Measurements from ENCODE around the gene FAM168B.
A peak's percentile ranks its signal among the peaks of the same experiment; 100 is the strongest.

Gene FAM168B

GRCh38 chr2:131056204-131056931 is 36.9 kb downstream of the FAM168B start:
- in situ Hi-C loops (cut with HindIII; ENCODE audit: low sequenced_read_pairs), result no loop called here

GRCh38 chr2:131055169-131056065 is 37.8 kb downstream of the FAM168B start:
- DNase-seq (ENCODE audit: low read depth, low spot score), result peak; percentile 26
- no peak overlapping the region for H3K4me3 ChIP-seq (ENCODE audit: low read depth, low read length)
- TF ChIP-seq CTCF (IDR thresholded peaks at IDR 0.05; ENCODE audit: low read depth, low read length), result no peak
- in situ Hi-C loops (cut with HindIII; ENCODE audit: low sequenced_read_pairs), result no loop called here

More at GRCh38 chr2:131056204-131056931, 36.9 kb downstream of the FAM168B start:
- no peak for DNase-seq (ENCODE audit: low read depth, low spot score)
- TF ChIP-seq CTCF (IDR thresholded peaks at IDR 0.05; ENCODE audit: low read depth, low read length), result no peak
- no peak overlapping the region for H3K4me3 ChIP-seq (ENCODE audit: low read depth, low read length)

- in situ Hi-C loops (cut with HindIII; ENCODE audit: low sequenced_read_pairs), result no loop called here
- no peak for DNase-seq (ENCODE audit: low read depth, low spot score)
- no peak overlapping the region for H3K4me3 ChIP-seq (ENCODE audit: low read depth, low read length)
- TF ChIP-seq CTCF (IDR thresholded peaks at IDR 0.05; ENCODE audit: low read depth, low read length), result no peak
Measured at GRCh38 chr2:131054488-131054887, 38.8 kb downstream of the FAM168B start.

GRCh38 chr2:131052741-131053263 is 40.5 kb downstream of the FAM168B start:
- in situ Hi-C loops (cut with HindIII; ENCODE audit: low sequenced_read_pairs), result no loop called here
- DNase-seq (ENCODE audit: low read depth, low spot score), result no peak
- no peak for TF ChIP-seq CTCF (IDR thresholded peaks at IDR 0.05; ENCODE audit: low read depth, low read length)
- no peak overlapping the region for H3K4me3 ChIP-seq (ENCODE audit: low read depth, low read length)

- no peak overlapping the region for H3K4me3 ChIP-seq (ENCODE audit: low read depth, low read length)
- no peak for DNase-seq (ENCODE audit: low read depth, low spot score)
- TF ChIP-seq CTCF (IDR thresholded peaks at IDR 0.05; ENCODE audit: low read depth, low read length), result no peak
Measured at GRCh38 chr2:131050896-131051295, 42.4 kb downstream of the FAM168B start.

GRCh38 chr2:131049150-131049718 is 44.0 kb downstream of the FAM168B start:
- DNase-seq (ENCODE audit: low read depth, low spot score), result no peak
- H3K4me3 ChIP-seq (ENCODE audit: low read depth, low read length), result no peak overlapping the region
- in situ Hi-C loops (cut with HindIII; ENCODE audit: low sequenced_read_pairs), result no loop called here
- TF ChIP-seq CTCF (IDR thresholded peaks at IDR 0.05; ENCODE audit: low read depth, low read length), result no peak

More at GRCh38 chr2:131050896-131051295, 42.4 kb downstream of the FAM168B start:
- in situ Hi-C loops (cut with HindIII; ENCODE audit: low sequenced_read_pairs), result no loop called here

Measured in astrocyte of the spinal cord (primary cell).